ENCODE results near the gene EPAS1. TPM values are rescaled to one million over a fixed set of nuclear protein-coding genes. Genes with fewer than 3 reads are reported as not detected.

EPAS1 gene
- total RNA-seq, 1 donor from 2014 or later: 280 TPM

DNA sequence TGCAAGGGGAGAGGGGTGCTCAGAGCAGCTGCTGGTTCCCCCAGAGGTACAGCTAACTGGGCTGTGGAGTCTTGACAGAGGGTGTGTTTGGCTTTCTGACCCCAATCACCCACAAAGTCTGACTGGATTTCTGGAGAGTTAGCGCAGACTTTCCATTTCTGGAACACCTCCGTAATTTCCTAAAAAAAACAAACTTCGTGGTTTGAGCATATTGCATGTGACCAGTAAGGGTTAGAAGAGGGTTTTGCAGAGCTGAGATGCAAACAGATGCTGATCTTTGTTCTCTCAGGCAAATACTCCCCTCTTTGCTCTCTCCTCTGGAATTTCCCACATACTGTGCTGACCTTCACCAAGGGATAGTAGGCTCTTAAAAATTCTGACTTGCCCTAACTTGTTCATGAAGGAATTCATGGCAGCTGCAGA, 137.7 kb downstream of the EPAS1 start:
- no peak for DNase-seq (ENCODE audit: low spot score)
- peaks cover 1% of the 10 kb centered on the region for H3K27me3 Mint-ChIP-seq (ENCODE audit: unreplicated experiment)
- no peaks in the 10 kb centered on the region for H3K36me3 Mint-ChIP-seq (ENCODE audit: low read depth, unreplicated experiment)
- H3K4me3 Mint-ChIP-seq (ENCODE audit: unreplicated experiment): no peak overlapping the region
- no peak overlapping the region for H3K27ac Mint-ChIP-seq (ENCODE audit: unreplicated experiment)
- H3K4me1 Mint-ChIP-seq (ENCODE audit: unreplicated experiment): peaks cover 6% of the 10 kb centered on the region
- TF ChIP-seq, protein P1, sequence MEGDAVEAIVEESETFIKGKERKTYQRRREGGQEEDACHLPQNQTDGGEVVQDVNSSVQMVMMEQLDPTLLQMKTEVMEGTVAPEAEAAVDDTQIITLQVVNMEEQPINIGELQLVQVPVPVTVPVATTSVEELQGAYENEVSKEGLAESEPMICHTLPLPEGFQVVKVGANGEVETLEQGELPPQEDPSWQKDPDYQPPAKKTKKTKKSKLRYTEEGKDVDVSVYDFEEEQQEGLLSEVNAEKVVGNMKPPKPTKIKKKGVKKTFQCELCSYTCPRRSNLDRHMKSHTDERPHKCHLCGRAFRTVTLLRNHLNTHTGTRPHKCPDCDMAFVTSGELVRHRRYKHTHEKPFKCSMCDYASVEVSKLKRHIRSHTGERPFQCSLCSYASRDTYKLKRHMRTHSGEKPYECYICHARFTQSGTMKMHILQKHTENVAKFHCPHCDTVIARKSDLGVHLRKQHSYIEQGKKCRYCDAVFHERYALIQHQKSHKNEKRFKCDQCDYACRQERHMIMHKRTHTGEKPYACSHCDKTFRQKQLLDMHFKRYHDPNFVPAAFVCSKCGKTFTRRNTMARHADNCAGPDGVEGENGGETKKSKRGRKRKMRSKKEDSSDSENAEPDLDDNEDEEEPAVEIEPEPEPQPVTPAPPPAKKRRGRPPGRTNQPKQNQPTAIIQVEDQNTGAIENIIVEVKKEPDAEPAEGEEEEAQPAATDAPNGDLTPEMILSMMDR (IDR thresholded peaks at IDR 0.05; ENCODE audit: unreplicated experiment): no peak
- no peaks in the 10 kb centered on the region for H3K9me3 Mint-ChIP-seq (ENCODE audit: unreplicated experiment)

DNA sequence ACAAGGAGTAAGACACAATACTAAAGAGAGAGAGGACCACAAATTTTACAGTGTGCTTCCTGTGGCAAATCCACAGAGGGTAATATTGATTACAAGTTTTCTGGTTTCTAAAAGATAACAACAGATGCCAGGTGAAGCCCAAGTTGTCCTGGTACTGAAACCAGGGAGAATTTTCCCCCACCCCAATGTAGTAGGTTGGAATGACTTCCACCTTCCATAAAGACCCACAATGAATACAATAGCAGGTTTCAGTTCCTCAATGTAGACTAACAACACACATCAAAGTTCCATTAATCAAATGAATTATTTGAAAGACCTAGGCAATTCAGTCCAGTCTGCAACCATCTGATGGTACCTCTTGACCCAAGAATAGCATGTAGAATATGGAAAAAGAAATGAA, 138.1 kb downstream of the EPAS1 start:
- H3K36me3 Mint-ChIP-seq (ENCODE audit: low read depth, unreplicated experiment): no peaks in the 10 kb centered on the region
- TF ChIP-seq, protein P1 (IDR thresholded peaks at IDR 0.05; ENCODE audit: unreplicated experiment): no peak
- DNase-seq (ENCODE audit: low spot score): no peak
- H3K4me1 Mint-ChIP-seq (ENCODE audit: unreplicated experiment): peaks cover 6% of the 10 kb centered on the region
- H3K9me3 Mint-ChIP-seq (ENCODE audit: unreplicated experiment): no peaks in the 10 kb centered on the region
- no peak overlapping the region for H3K27ac Mint-ChIP-seq (ENCODE audit: unreplicated experiment)
- H3K4me3 Mint-ChIP-seq (ENCODE audit: unreplicated experiment): no peak overlapping the region
- H3K27me3 Mint-ChIP-seq (ENCODE audit: unreplicated experiment): peaks cover 1% of the 10 kb centered on the region

DNA sequence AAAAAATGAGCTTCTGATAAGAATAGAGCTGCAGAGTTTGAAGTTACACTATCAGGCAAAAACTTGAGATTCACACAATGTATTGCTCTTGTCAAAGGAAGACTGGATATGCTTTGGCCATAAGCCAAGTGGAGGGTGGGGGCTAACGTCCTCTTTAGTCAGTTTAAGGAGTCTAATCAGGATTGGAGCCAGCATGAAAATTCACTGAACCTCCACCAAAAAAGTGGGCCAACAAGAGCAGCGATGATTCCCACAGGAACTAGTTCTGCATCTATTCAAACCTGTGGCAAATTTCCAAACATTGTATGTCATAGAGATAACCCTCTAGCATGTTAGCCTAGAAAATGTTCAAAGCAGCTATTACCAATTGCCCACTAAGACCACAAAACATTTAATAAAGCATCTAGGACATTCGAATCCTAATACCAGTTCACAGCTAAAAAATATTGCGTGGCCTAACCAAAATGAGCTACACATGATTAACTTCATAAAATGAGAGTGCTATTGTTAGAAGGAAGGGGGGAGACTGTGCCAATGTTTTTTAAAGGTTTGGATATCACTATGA, 138.7 kb downstream of the EPAS1 start:
- DNase-seq (ENCODE audit: low spot score): no peak
- Mint-ChIP-seq H3K9me3 (ENCODE audit: unreplicated experiment) (no peaks in the 10 kb centered on the region), H3K27me3 (ENCODE audit: unreplicated experiment) (peaks cover 1% of the 10 kb centered on the region), H3K36me3 (ENCODE audit: low read depth, unreplicated experiment) (no peaks in the 10 kb centered on the region), H3K27ac (ENCODE audit: unreplicated experiment) (no peak overlapping the region), H3K4me3 (ENCODE audit: unreplicated experiment) (no peak overlapping the region), H3K4me1 (ENCODE audit: unreplicated experiment) (peaks cover 6% of the 10 kb centered on the region)
- TF ChIP-seq, protein P1 (IDR thresholded peaks at IDR 0.05; ENCODE audit: unreplicated experiment): no peak

Other genes starting within 250 kb of the EPAS1 start
- gene TMEM247, start 182.2 kb downstream of the EPAS1 start, total RNA-seq (ENCODE audit: unreplicated experiment): not detected
- gene RHOQ, start 245.1 kb downstream of the EPAS1 start, total RNA-seq (ENCODE audit: unreplicated experiment): 27.9 TPM
- gene ATP6V1E2, start 245.2 kb downstream of the EPAS1 start, total RNA-seq (ENCODE audit: unreplicated experiment): 4.4 TPM

Measured in endothelial cell (in vitro differentiated cells).